ENCODE measurements around the gene STMP1.
"Not testable (repeated sequence)": the region's sequence is repeated elsewhere in the genome, so short reads cannot be mapped to it uniquely, and the experiment has no call there.

The STMP1 gene

GRCh38 chr7:135665042-135665441 lies 2.7 kb downstream of the STMP1 start:
- no peak for DNase-seq

- no peak for DNase-seq
Measured at GRCh38 chr7:135666156-135666555, 3.8 kb downstream of the STMP1 start.

- peak; percentile 90 for DNase-seq
Measured at GRCh38 chr7:135666846-135667245, 4.5 kb downstream of the STMP1 start.

GRCh38 chr7:135667626-135668025 lies 5.3 kb downstream of the STMP1 start:
- not testable (repeated sequence) for DNase-seq

GRCh38 chr7:135668852-135669395 lies 6.6 kb downstream of the STMP1 start:
- not testable (repeated sequence) for DNase-seq

- no peak for DNase-seq
Measured at GRCh38 chr7:135669774-135670173, 7.5 kb downstream of the STMP1 start.

- DNase-seq = no peak
Measured at GRCh38 chr7:135670179-135670578, 7.9 kb downstream of the STMP1 start.

- DNase-seq = peak; percentile 36
Measured at GRCh38 chr7:135672560-135673359, 10.4 kb downstream of the STMP1 start.

- DNase-seq = no peak
Measured at GRCh38 chr7:135673360-135673706, 11.0 kb downstream of the STMP1 start.

- DNase-seq = no peak
Measured at GRCh38 chr7:135678612-135679575, 16.6 kb downstream of the STMP1 start.

GRCh38 chr7:135681762-135682161 lies 19.4 kb downstream of the STMP1 start:
- DNase-seq = no peak

GRCh38 chr7:135682191-135682590 lies 19.9 kb downstream of the STMP1 start:
- no peak for DNase-seq

GRCh38 chr7:135683609-135684008 lies 21.3 kb downstream of the STMP1 start:
- DNase-seq = no peak

GRCh38 chr7:135684136-135684535 lies 21.8 kb downstream of the STMP1 start:
- no peak for DNase-seq

- no peak for DNase-seq
Measured at GRCh38 chr7:135684699-135685098, 22.4 kb downstream of the STMP1 start.

GRCh38 chr7:135685306-135686084 lies 23.2 kb downstream of the STMP1 start:
- no peak for DNase-seq

GRCh38 chr7:135687466-135687865 lies 25.2 kb downstream of the STMP1 start:
- no peak for DNase-seq

- no peak for DNase-seq
Measured at GRCh38 chr7:135690566-135690965, 28.3 kb downstream of the STMP1 start.

GRCh38 chr7:135692055-135692454 lies 29.7 kb downstream of the STMP1 start:
- no peak for DNase-seq

- not testable (repeated sequence) for DNase-seq
Measured at GRCh38 chr7:135692606-135693005, 30.3 kb downstream of the STMP1 start.

- DNase-seq = no peak
Measured at GRCh38 chr7:135693558-135693957, 31.2 kb downstream of the STMP1 start.

- DNase-seq = no peak
Measured at GRCh38 chr7:135697276-135698049, 35.1 kb downstream of the STMP1 start.

All from suppressor macrophage treated with lipopolysaccharide for 4 hours (primary cell).